Measurements from ENCODE around the gene NOTCH1.

GRCh38 chr9:136470356-136470755, 75.5 kb downstream of the NOTCH1 start:
- TF ChIP-seq CTCF (IDR thresholded peaks at IDR 0.05; ENCODE audit: borderline replicate concordance, extremely low read depth, low read length, poor library complexity, severe bottlenecking) (no peak), EZH2 (IDR thresholded peaks at IDR 0.05; ENCODE audit: borderline replicate concordance, low read depth, low read length, severe bottlenecking) (no peak)

All from DND-41 (cell line).